ENCODE measurements around the gene AAK1. TPM values are rescaled to one million over a fixed set of nuclear protein-coding genes. Genes with fewer than 3 reads are reported as not detected.

The AAK1 gene
- total and polyA plus RNA-seq, 10 of the 15 experiments (the other 5 are each of a cell fraction or from before 2014, with no cell fraction given): 2.9 to 41.4 (median 17.5) TPM

DNA sequence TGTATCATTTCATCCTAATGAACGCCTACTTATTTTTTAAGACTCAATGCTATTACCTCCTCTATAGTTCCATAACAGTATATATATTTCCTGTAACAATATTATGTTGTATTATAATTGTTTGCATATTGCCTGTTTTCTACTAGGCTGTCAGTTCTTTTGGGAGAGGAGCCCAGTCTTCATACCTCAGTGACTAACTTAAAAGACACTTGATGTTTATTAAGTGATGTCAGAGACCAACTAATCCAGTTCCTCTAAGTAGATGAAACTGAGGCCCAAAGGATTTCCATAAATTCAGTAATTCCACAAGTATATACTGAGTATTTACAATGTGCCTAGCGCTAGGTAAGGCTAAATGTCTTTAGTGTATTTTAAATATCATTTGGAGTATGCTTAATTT, 48.9 kb upstream of the AAK1 start:
- in situ Hi-C loops (cut with MboI): no loop called here
- H3K79me2 ChIP-seq (ENCODE audit: control insufficient read depth, insufficient read depth, low read length): no peaks in the 10 kb centered on the region
- 93% methylated on average over 2 of the region's 2 CpGs for WGBS (ENCODE audit: insufficient coverage, insufficient replicate concordance, low lambda C conversion rate, missing lambda C conversion rate)
- ChIA-PET CTCF (interaction anchor here (1.1 to 1.3 kb wide), 2 partner anchors 24 to 127 kb away, joined by 3 to 4 read pairs; no protein-coding TSS in a partner anchor), SMC1A (ENCODE audit: uncharacterized antibody, unreplicated experiment) (interaction anchor here (1.2 to 1.6 kb wide), 2 partner anchors 9 to 48 kb away, joined by 5 to 7 read pairs; no protein-coding TSS in a partner anchor), RAD21 (ENCODE audit: unreplicated experiment) (no interaction called here), POLR2A (no interaction called here)
- H3K4me3 ChIP-seq: no peak overlapping the region
- TF ChIP-seq, protein P1, sequence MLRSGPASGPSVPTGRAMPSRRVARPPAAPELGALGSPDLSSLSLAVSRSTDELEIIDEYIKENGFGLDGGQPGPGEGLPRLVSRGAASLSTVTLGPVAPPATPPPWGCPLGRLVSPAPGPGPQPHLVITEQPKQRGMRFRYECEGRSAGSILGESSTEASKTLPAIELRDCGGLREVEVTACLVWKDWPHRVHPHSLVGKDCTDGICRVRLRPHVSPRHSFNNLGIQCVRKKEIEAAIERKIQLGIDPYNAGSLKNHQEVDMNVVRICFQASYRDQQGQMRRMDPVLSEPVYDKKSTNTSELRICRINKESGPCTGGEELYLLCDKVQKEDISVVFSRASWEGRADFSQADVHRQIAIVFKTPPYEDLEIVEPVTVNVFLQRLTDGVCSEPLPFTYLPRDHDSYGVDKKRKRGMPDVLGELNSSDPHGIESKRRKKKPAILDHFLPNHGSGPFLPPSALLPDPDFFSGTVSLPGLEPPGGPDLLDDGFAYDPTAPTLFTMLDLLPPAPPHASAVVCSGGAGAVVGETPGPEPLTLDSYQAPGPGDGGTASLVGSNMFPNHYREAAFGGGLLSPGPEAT (IDR thresholded peaks at IDR 0.05; ENCODE audit: low read depth): no peak
- no peak for TF ChIP-seq STAT1 (conservative IDR thresholded peaks at IDR 0.05)
- no peak for TF ChIP-seq POLR2AphosphoS5 (IDR thresholded peaks at IDR 0.05; ENCODE audit: low read length)
- no peak for TF ChIP-seq SUZ12 (IDR thresholded peaks at IDR 0.05; ENCODE audit: unreplicated experiment)
- no peak for TF ChIP-seq SMAD5 (IDR thresholded peaks at IDR 0.05; ENCODE audit: low read depth)
- TF ChIP-seq, protein P2, sequence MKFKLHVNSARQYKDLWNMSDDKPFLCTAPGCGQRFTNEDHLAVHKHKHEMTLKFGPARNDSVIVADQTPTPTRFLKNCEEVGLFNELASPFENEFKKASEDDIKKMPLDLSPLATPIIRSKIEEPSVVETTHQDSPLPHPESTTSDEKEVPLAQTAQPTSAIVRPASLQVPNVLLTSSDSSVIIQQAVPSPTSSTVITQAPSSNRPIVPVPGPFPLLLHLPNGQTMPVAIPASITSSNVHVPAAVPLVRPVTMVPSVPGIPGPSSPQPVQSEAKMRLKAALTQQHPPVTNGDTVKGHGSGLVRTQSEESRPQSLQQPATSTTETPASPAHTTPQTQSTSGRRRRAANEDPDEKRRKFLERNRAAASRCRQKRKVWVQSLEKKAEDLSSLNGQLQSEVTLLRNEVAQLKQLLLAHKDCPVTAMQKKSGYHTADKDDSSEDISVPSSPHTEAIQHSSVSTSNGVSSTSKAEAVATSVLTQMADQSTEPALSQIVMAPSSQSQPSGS (IDR thresholded peaks at IDR 0.05; ENCODE audit: low read length): no peak
- no peak overlapping the region for H3K4me2 ChIP-seq (ENCODE audit: control insufficient read depth, insufficient read depth)
- BruUV-seq (replicated peaks): no TSS peak
- no peak for ATAC-seq
- H3K9ac ChIP-seq (ENCODE audit: control insufficient read depth, insufficient read depth, low read length): no peak overlapping the region
- no peak for DNase-seq (ENCODE audit: low read depth, low spot score)
- H3K27ac ChIP-seq (ENCODE audit: control insufficient read depth, insufficient read depth): no peak overlapping the region
- no peaks in the 10 kb centered on the region for H4K20me1 ChIP-seq (ENCODE audit: control insufficient read depth, insufficient read depth)
- no peak overlapping the region for H2AFZ ChIP-seq (ENCODE audit: control insufficient read depth, low read depth, low read length)
- no peaks in the 10 kb centered on the region for H3K36me3 ChIP-seq (ENCODE audit: control insufficient read depth in 2 of 2, insufficient read depth in 2 of 2, low read length in 1 of 2)
- H3K9me3 ChIP-seq (replicated peaks; ENCODE audit: control insufficient read depth, insufficient read depth, low read length): no peaks in the 10 kb centered on the region
- no peaks in the 10 kb centered on the region for H3K27me3 ChIP-seq (replicated peaks in 1 of 2; ENCODE audit: control insufficient read depth in 2 of 2, insufficient read depth in 2 of 2, low read length in 1 of 2)
- peaks cover 13% of the 10 kb centered on the region for H3K4me1 ChIP-seq (ENCODE audit: control insufficient read depth, insufficient read depth, low read length)
- FAIRE-seq: no peak
- intact Hi-C loops (cut with micrococcal nuclease; ENCODE audit: unreplicated experiment): loop anchor here (5.0 kb wide), 1 partner anchor 40 kb away; no protein-coding TSS in a partner anchor

All from GM12878 (cell line).